Esophagus (tissue), 2 donors: ENCODE results near the gene TMEM156. TPM values are rescaled to one million over a fixed set of nuclear protein-coding genes. Genes with fewer than 3 reads are reported as not detected.

ENCODE experiments used
- H3K27ac ChIP-seq, 2 donors: one replicate each; pipeline ENCODE4 v1.5.1; 2013; ENCODE audit warnings: low read depth in 2 of 2, mild to moderate bottlenecking in 2 of 2, inconsistent platforms in 1 of 2, low read length in 1 of 2, moderate library complexity in 1 of 2
- H3K27me3 ChIP-seq, 2 donors: one replicate each; pipeline ENCODE4 v1.6.1; 2013; ENCODE audit warnings: low read length in 2 of 2, control low read depth in 1 of 2, mild to moderate bottlenecking in 1 of 2; ENCODE audit not compliant: insufficient read depth in 2 of 2, control insufficient read depth in 1 of 2
- H3K36me3 ChIP-seq, 2 donors: one replicate each; pipeline ENCODE4 v1.6.1; 2013; ENCODE audit warnings: low read length in 1 of 2; ENCODE audit not compliant: control insufficient read depth in 2 of 2, insufficient read depth in 2 of 2
- H3K4me1 ChIP-seq, 2 donors: one replicate each; pipeline ENCODE4 v1.6.1; 2013; ENCODE audit warnings: low read length in 1 of 2; ENCODE audit not compliant: control insufficient read depth in 2 of 2, insufficient read depth in 2 of 2
- H3K4me3 ChIP-seq, 2 donors: one replicate each; pipeline ENCODE4 v1.5.1; 2013; ENCODE audit warnings: low read length in 2 of 2, mild to moderate bottlenecking in 2 of 2, low read depth in 1 of 2, moderate library complexity in 1 of 2
- H3K9me3 ChIP-seq, 2 donors: one replicate each; pipeline ENCODE4 v1.6.1; 2013; ENCODE audit warnings: mild to moderate bottlenecking in 2 of 2, low read depth in 1 of 2, low read length in 1 of 2, moderate library complexity in 1 of 2; ENCODE audit not compliant: control insufficient read depth in 2 of 2, insufficient read depth in 1 of 2
- WGBS, 2 donors: extraction: QIAGEN DNeasy Blood & Tissue Kit; methylation state at CpG; one replicate each; pipeline ENCODE4 v1.1.7; 2013; 5-methylcytosine and 5-hydroxymethylcytosine counted together
- polyA plus RNA-seq, 2 donors: library from polyadenylated mRNA; stranded (reverse); fragments of 200-250 nt; gene quantifications; one replicate each; pipeline ENCODE4 v1.2.3, GENCODE V29; 2013
- donor health status: healthy with polysubstance abuse.
- donor health status: Bipolar disorder and iron deficiency.

The TMEM156 gene
- polyA plus RNA-seq, 2 donors: 0.25 to 0.81 TPM

- no peaks in the 10 kb centered on the region for H3K36me3 ChIP-seq
- peak overlapping the region; percentile 92 to 93 for H3K27ac ChIP-seq
- H3K27me3 ChIP-seq: no peaks in the 10 kb centered on the region
- no peaks in the 10 kb centered on the region for H3K4me1 ChIP-seq
- H3K4me3 ChIP-seq: peak overlapping the region; percentile 81 to 95
- 1% methylated on average over 77 to 82 of the region's 82 CpGs for WGBS, 2 donors
- H3K9me3 ChIP-seq: no peaks in the 10 kb centered on the region
These were observed 13.0 kb upstream of the TMEM156 start for GRCh38 chr4:39044956-39045826.

- no peaks in the 10 kb centered on the region for H3K9me3 ChIP-seq
- H3K4me3 ChIP-seq: peak overlapping the region; percentile 81 to 95
- peak overlapping the region; percentile 92 to 93 for H3K27ac ChIP-seq
- no peaks in the 10 kb centered on the region for H3K27me3 ChIP-seq
- no peaks in the 10 kb centered on the region for H3K36me3 ChIP-seq
- no peaks in the 10 kb centered on the region for H3K4me1 ChIP-seq
- WGBS, 2 donors: 0 to 1% methylated on average over 16 to 53 of the region's 54 CpGs
These were observed 12.3 kb upstream of the TMEM156 start for GRCh38 chr4:39044364-39044955.

- H3K27me3 ChIP-seq: no peaks in the 10 kb centered on the region
- H3K27ac ChIP-seq: peak overlapping the region; percentile 92 to 93
- 18% methylated on average over 8 of the region's 8 CpGs for WGBS, 2 donors
- H3K4me1 ChIP-seq: no peaks in the 10 kb centered on the region
- no peaks in the 10 kb centered on the region for H3K9me3 ChIP-seq
- H3K36me3 ChIP-seq: no peaks in the 10 kb centered on the region
- H3K4me3 ChIP-seq: peak overlapping the region; percentile 81 to 95
These were observed 11.7 kb upstream of the TMEM156 start for GRCh38 chr4:39043861-39044363.

- H3K36me3 ChIP-seq: no peaks in the 10 kb centered on the region
- no peaks in the 10 kb centered on the region for H3K9me3 ChIP-seq
- H3K4me3 ChIP-seq: no peak overlapping the region
- H3K27ac ChIP-seq: peak overlapping the region; percentile 49 to 92
- WGBS, 2 donors: 55 to 58% methylated on average over 10 of the region's 10 CpGs
- H3K4me1 ChIP-seq: no peaks in the 10 kb centered on the region
- no peaks in the 10 kb centered on the region for H3K27me3 ChIP-seq
These were observed 11.1 kb upstream of the TMEM156 start for GRCh38 chr4:39043058-39043860.

- Histone ChIP-seq H3K27me3 (no peaks in the 10 kb centered on the region), H3K9me3 (no peaks in the 10 kb centered on the region), H3K4me1 (peaks cover 0 to 2% of the 10 kb centered on the region in 2 donors), H3K27ac (peak overlapping the region in 1 of 2 donors; percentile 55), H3K4me3 (no peak overlapping the region), H3K36me3 (no peaks in the 10 kb centered on the region)
- 79 to 85% methylated on average over 1 of the region's 1 CpG for WGBS, 2 donors
These were observed 10.2 kb upstream of the TMEM156 start for GRCh38 chr4:39042366-39042765.

GRCh38 chr4:39039108-39039507 is 6.9 kb upstream of the TMEM156 start:
- no peak overlapping the region for H3K27ac ChIP-seq
- H3K27me3 ChIP-seq: no peaks in the 10 kb centered on the region
- H3K4me3 ChIP-seq: no peak overlapping the region
- H3K4me1 ChIP-seq: peaks cover 0 to 4% of the 10 kb centered on the region in 2 donors
- H3K9me3 ChIP-seq: no peaks in the 10 kb centered on the region
- no peaks in the 10 kb centered on the region for H3K36me3 ChIP-seq
- 94 to 96% methylated on average over 3 of the region's 3 CpGs for WGBS, 2 donors

GRCh38 chr4:39037941-39038340 is 5.7 kb upstream of the TMEM156 start:
- H3K27ac ChIP-seq: no peak overlapping the region
- 50 to 55% methylated on average over 3 of the region's 3 CpGs for WGBS, 2 donors
- H3K9me3 ChIP-seq: no peaks in the 10 kb centered on the region
- no peak overlapping the region for H3K4me3 ChIP-seq
- no peaks in the 10 kb centered on the region for H3K36me3 ChIP-seq
- H3K4me1 ChIP-seq: peaks cover 0 to 4% of the 10 kb centered on the region in 2 donors
- H3K27me3 ChIP-seq: no peaks in the 10 kb centered on the region

- Histone ChIP-seq H3K36me3 (no peaks in the 10 kb centered on the region), H3K9me3 (no peaks in the 10 kb centered on the region), H3K27ac (peak overlapping the region; percentile 27 to 71), H3K27me3 (no peaks in the 10 kb centered on the region), H3K4me3 (no peak overlapping the region), H3K4me1 (peaks cover 0 to 4% of the 10 kb centered on the region in 2 donors)
- 51 to 63% methylated on average over 4 of the region's 4 CpGs for WGBS, 2 donors
These were observed 5.2 kb upstream of the TMEM156 start for GRCh38 chr4:39037491-39037825.

GRCh38 chr4:39036172-39036571 is 4.0 kb upstream of the TMEM156 start:
- Histone ChIP-seq H3K27me3 (no peaks in the 10 kb centered on the region), H3K4me1 (peaks cover 0 to 4% of the 10 kb centered on the region in 2 donors), H3K9me3 (no peaks in the 10 kb centered on the region), H3K27ac (no peak overlapping the region), H3K4me3 (no peak overlapping the region), H3K36me3 (no peaks in the 10 kb centered on the region)
- WGBS, 2 donors: 66 to 71% methylated on average over 7 of the region's 7 CpGs
